Stimulated activated CD4-positive, alpha-beta T cell treated with anti-CD3 and anti-CD28 coated beads, Interleukin-2, amount 100 ng/mL, for 4 hours (primary cell): ENCODE measurements around the gene NRBP1.

Experiments
- DNase-seq: peaks from one replicate; pipeline ENCODE4 v3.0.0-alpha.2; 2020; ENCODE audit warnings: low read depth

Gene NRBP1

DNA sequence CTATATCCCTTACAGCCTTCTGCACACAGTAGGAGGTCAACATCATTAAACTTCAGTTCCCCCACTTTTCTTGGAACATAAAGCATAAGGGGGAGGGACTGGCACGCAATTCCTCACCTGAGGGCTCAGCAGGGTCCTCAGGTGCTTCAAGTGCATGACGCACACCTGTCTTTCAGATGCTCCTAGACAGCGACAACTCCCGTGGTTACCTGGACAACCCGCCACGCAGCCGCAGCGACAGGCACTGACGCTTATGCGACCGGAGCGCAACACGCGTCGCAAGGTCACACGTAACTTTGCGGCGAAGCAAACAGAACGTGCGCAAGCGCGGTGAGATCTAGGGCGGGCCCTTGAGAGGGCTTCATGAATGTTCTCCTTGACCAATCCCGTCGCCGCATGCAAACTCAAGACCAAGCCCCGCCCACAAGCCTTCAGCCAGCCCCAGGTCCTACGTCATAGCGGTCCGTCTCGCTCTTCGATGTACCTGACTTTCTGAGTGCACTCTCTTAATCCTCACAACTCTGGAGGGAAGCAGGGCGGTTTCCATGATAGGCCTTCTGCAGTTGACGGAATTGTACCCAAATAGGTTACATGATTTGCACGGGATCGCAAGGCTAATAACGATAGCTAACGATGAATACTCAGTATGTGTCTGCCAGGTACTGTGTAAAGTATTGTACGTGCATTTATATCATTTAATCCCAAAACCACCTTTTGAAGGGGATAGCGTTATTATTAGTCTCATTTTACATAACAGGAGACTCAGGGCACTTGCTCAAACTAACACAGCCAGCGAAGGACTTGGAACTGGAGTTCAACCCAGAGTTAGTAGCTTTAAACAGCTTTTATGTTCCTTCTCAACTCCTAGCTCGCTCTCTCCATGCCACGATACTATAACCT lies 61.3 kb downstream of the NRBP1 start, which contains the start of gene IFT172:
TSS of gene IFT172 (minus strand) at position 246 of the 900 bp plus-strand sequence. CDS start at position 156, 90 bp downstream.
- peak; percentile 99 for DNase-seq
